Gastrocnemius medialis (tissue), 4 donors: Measurements from ENCODE around the gene EFEMP1.

Source experiments
- CTCF ChIP-seq, 5 experiments: fragments of 450-650 bp in 3 of 5; fragments of 200-600 bp in 2 of 5; sonication (generic) in 2 of 5; IDR thresholded peaks in 4 of 5; conservative IDR thresholded peaks in 1 of 5; 1 replicate in 4 of 5; 2 replicates in 1 of 5; pipeline ENCODE4 v1.5.1; 2016 to 2019; ENCODE audit warnings: antibody characterized with exemption in 5 of 5, mild to moderate bottlenecking in 3 of 5, moderate library complexity in 3 of 5
- POLR2A ChIP-seq, 2 donors: fragments of 450-650 bp; IDR thresholded peaks; one replicate each; pipeline ENCODE4 v1.6.1; 2017; ENCODE audit warnings: antibody characterized with exemption in 2 of 2, mild to moderate bottlenecking in 2 of 2, moderate library complexity in 2 of 2

- TF ChIP-seq CTCF (IDR thresholded peaks at IDR 0.05 in 4 of 5, conservative IDR thresholded peaks at IDR 0.05 in 1 of 5) (no peak), POLR2A (IDR thresholded peaks at IDR 0.05) (no peak)
Observed at GRCh38 chr2:55902429-55902828, 21.2 kb downstream of the EFEMP1 start.
